GM21717 (cell line): Measurements from ENCODE around the gene MDFIC2.
A peak's percentile ranks its signal among the peaks of the same experiment; 100 is the strongest.
"Not testable (repeated sequence)": the region's sequence is repeated elsewhere in the genome, so short reads cannot be mapped to it uniquely, and the experiment has no call there.

Experiments used
- ATAC-seq: cut with Tn5 transposase; IDR thresholded peaks from one replicate; pipeline ENCODE4 v1.9.1; 2021; ENCODE audit warnings: mild to moderate bottlenecking, moderate library complexity; ENCODE audit not compliant: unreplicated experiment

The MDFIC2 gene

DNA sequence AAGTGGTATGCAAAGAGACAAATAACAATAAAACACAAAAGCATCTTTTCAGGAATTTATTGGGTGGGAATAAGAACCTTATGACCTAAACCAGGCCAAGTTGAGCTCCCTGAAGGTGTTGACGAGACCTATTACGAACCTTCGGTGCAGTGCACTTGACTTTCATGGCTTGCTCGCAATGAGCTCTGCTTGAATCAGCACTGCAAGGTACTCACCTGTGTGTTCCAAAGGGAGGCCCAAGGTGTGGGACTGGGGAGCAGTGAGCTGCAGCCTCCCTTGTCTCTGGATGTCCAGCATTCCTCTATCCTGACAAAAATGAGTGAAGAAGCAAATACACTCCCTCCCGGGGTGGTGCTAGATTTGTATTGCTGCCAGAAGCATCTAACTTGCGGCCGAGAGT lies at the start of gene MDFIC2:
TSS of gene MDFIC2 (minus strand) at position 303 of the 400 bp plus-strand sequence. CDS start 665 bp downstream, outside the sequence.
- no peak for ATAC-seq

DNA sequence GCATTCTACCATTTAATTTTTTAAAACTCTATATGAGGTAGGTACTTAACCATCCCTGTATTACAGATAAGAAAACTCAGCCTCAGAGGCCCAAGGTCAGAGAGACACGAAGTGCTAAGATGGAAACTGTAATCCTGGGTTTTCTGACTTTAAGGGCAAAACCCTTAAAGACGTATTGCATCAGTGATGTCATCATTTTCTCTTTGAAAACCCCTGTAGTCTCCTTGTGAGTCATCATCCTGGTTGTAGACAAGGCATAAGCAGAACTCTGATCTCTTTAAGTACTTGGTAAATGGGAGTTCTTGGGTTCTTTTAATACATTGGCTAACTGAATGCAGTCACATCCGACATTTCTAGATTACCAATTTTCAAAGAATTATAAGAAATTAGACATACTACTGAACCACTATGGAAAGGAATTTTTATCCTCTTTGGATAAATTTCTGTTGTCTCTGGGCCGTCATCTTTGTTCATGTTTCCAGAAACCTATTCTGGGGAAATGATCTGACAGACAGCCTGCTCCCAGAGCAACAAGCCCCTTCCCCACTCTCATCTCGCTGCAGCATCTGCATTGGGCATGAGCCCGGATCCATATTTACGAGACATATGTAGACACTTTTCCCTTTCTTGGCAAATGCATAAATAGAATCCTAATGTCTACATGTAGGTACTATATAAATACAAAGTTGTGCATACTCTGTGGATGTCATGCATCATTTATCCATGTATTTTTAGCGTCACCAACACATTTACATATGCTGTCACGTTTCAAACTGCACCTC lies 48.7 kb upstream of the MDFIC2 start:
- peak; percentile 93 for ATAC-seq

DNA sequence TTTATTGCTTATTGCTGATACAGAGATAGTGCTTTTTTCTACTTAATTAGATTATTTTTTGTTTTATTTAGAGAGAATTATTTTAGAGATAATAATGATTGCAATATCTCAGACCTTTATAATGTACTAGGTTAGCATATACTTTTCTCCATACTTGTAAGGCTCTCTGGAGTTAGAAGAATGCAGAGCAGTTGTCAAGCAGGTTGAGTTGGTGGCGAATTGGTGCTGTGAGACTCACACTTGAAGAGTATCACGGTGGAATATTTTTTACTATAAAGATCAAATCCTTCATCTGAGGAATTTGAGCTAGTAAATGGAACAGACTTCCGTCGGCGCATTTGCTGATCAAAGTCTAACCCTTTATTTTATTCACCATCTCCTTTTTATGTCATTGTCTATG lies 47.3 kb upstream of the MDFIC2 start:
- no peak for ATAC-seq

DNA sequence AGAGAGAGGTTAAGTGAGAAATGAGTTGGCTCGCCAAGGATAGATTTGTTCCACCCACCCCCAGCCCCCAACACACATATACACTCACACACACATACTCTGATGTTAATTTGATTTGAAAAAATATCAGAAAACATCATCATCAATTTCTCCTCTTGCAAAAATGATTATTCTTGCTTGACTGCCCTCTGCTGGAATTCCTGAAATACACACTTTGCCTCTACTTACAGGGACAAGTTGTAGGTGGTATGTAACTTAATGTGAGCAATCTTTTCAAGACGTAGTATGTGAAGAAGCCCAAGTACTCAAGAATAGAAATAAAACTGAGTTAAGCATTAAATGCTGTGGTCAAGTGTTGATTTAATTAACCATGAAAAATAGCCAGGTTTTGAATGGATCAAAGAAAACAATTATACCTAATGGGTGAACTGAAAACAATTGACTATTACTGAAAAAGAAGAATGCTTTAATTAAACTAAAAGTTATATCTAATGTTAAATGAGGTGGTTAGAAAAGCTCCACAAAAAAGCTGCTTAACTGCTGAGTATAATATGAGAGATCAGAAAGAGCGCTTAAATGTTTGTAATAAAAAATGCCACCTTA lies 46.6 kb upstream of the MDFIC2 start:
- ATAC-seq = no peak

DNA sequence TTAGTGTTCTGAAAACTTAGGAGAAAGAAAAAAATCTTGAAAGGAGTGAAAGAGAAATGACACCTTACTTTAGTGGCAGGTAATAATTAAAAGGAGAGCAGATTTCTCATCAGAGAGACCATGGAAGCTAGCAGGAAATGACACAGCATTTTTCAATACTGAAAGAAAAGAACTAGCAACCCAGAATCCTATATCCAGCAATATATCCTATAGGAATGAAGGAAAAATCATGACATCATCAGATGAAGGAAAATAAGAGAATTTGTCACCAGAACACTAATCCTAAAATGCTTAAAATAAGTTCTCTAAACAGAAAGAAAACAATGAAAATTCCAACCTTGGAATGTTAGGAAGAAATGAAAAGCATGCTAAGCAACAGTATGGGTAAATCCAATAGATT lies 39.8 kb upstream of the MDFIC2 start:
- no peak for ATAC-seq

DNA sequence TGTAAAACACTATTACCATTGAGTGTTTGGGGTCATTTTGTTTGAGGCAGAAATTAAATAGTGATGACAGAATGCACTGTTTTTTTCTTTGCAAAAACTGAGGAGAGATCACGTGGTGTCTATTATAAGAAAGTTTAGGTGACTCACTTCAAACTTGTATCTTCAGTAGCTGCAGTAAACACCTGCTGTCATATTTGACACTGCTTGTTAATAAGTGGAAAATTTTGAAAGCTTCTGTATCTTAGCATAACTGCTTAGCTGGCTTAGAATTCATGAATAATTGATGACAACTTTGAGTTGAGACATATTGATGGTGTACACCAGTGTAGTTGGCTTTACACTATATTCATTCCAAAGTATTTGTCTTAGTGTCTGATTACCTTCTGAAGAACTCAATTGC lies 29.7 kb upstream of the MDFIC2 start:
- no peak for ATAC-seq

DNA sequence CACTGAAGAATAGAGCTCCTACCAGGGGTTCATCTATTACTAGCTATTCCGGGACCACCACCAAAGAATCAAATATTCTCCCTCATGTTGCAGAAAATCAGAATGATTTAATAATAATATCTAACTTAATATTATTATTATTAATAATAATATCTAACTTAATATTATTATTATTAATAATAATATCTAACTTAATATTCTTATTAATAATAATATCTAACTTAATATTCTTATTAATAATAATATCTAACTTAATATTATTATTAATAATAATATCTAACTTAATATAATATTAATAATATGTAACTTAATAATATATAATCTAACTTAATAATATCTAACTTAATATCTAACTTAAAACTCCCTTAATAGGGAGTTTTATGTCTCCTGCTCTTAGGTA lies 24.4 kb upstream of the MDFIC2 start:
- ATAC-seq = not testable (repeated sequence)

DNA sequence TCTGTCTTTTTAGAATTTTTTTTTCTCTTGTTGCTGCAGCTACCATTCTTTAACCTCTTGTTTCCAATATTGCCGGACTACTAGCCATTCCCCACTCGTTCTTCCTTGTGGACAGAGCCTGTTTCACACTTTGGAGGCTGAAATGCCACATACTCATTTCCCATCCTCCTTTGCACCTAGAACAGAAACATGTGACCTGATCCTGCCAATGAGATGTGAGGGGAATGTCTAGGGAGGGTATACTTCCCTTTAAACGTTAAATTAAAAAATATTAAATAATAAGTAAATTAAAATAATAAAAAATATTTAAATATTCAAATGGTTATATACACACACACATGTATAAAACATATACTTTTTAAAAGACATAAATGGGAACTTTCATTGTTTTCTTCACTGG lies 20.6 kb upstream of the MDFIC2 start:
- ATAC-seq = no peak

DNA sequence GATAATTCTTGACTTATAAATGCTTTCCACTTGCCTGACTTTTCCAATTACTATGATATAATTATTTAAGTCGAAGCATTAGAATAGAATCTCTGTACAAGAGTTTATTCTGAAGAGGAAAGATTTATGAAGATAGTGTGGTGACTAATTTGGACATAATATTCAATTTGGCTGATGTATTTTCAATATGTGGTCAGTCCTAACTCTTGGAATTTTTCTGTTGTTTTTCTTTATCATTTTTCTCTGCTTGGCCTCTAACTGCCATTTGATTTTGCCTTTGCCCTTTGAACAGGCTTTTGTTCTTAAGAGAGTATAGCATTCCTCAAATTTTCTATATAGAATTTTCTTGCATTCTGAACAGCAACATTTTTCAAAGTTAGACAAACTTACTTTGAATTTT lies 2.6 kb upstream of the MDFIC2 start:
- ATAC-seq = no peak

DNA sequence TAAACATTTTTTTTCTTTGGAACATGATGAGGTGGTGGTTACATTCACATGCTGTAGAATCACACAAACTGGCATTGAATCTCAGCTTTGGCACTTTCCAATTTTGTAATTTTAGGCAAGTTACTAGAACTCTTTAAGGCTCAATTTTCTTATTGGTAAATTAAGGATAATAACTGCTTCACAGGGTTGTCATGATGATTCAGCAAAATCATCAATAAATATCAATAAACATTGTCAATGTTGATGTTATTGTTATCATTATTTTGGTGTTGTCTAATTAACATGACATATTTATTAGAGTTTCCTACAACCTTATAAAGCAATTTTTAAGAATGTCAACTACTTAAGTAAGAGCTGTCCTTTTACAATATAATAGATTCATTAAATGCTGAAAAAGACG lies 1.6 kb downstream of the MDFIC2 start:
- ATAC-seq = no peak

DNA sequence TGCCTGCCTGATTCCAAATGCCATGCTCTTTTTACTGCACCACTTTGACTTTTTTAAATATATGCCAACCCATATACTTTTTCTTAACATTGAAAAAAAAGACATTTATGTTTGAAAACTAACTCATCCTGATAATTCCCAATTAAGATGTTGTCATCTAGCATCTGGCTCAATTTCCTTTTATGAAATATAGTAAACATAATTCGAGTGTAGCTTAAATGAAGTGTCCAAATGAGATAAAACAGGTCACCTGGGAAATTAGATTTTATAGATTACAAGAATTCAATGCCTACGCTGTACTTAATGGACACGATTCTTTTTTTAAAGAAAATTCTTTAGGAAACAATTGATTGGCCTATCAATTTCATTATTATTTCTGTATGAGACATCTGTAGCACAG lies 2.8 kb downstream of the MDFIC2 start:
- ATAC-seq = no peak

DNA sequence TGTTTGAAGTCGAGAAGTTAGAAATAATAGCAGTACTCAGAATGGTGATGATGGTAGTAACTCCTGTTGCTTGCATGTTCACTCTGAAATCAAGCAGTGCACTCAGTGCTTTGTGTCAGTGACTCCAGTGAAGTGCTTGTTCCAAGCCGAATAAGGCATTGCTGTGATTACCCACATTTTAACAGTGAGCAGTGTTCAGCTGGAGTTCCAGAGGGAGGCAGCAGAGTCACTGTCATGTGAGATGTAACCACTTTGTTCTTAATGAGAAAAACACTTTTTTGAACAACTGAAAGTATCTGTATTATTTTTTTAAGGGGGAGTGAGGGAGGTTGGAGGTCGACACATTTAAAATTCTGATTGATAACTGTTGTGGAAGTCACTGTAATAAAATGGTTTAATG lies 3.7 kb downstream of the MDFIC2 start:
- no peak for ATAC-seq

DNA sequence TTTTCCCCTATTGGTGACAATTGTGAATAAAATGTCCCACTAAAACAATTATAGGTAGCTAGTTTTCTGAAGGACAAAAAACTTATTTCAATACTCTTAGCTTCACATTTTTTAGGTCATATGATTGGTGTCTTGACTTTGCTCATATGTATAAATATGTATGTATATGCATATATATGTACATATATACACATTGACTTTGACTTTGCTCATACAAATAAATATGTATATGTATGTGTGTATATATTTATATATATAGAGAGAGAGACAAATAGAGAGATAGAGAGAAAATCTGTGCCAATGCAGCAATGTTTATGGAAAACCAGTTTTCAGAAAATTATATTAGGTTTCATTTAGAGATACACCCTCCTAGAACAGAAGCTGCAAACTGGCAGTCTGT lies 5.7 kb downstream of the MDFIC2 start:
- ATAC-seq = no peak

DNA sequence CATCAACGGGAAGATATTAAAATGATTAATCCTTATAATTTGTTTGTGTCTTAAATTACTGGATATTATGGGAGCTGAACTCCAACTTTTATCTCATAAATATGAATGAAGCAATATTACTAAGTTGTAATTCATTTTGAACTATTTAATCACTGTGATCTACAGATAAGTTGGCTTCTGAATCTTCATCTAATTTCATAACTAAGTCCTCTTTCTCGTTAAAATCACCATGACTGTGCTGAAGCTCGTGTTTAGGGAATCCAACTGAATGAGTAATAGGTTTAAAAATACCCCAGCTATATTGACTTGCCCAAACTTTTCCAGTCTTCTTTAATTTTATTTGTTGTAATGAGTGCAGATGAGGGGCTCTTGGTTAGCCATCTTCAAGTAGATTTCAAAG lies 14.1 kb downstream of the MDFIC2 start:
- no peak for ATAC-seq

DNA sequence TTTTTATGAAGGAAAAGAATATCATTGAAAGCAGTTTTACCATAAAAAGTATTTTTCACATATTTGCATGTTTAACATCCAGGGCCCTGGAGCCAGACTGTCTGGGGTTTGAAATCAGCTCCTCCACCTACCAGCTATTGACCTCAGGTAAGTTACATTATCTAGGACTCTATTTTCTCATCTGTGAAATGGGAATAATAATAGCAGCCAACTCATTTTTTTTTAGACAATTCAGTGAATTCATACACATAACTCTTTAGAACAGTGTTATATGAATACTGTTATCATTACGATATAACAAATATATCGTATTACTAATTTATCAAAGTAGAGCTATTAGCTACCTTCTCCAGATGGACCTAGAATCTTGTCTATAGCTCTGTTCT lies 21.3 kb downstream of the MDFIC2 start:
- ATAC-seq = no peak

DNA sequence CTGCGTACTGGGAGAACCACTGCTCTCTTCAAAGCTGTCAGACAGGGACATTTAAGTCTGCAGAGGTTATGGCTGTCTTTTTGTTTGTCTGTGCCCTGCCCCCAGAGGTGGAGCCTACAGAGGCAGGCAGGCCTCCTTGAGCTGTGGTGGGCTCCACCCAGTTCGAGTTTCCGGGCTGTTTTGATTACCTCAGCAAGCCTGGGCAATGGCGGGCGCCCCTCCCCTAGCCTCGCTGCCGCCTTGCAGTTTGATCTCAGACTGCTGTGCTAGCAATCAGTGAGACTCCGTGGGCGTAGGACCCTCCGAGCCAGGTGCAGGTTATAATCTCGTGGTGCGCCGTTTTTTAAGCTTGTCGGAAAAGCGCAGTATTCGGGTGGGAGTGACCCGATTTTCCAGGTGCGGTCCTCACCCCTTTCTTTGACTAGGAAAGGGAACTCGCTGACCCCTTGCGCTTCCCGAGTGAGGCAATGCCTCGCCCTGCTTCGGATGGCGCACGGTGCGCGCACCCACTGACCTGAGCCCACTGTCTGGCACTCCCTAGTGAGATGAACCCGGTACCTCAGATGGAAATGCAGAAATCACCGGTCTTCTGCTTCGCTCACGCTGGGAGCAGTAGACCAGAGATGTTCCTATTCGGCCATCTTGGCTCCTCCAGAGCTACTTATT lies 21.9 kb downstream of the MDFIC2 start:
- not testable (repeated sequence) for ATAC-seq

DNA sequence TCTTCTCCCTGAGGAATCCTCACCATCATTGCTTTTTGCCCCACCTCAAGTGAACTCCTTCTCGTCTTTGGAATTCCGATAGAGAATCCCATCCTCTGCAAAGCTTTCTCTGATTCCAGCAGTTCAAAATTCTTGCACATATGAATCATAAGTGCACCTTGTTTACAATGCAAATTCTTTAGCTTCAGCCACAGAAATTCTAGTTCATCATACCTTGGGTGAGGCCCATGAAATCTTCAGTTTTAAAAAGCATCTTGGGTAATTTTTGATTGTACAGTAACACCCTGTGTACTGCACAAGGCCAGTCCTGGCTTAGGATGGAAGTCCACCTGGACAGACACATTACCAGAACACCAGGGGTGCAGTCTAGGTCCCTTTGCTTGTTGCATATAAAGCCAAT lies 30.8 kb downstream of the MDFIC2 start:
- ATAC-seq = no peak

DNA sequence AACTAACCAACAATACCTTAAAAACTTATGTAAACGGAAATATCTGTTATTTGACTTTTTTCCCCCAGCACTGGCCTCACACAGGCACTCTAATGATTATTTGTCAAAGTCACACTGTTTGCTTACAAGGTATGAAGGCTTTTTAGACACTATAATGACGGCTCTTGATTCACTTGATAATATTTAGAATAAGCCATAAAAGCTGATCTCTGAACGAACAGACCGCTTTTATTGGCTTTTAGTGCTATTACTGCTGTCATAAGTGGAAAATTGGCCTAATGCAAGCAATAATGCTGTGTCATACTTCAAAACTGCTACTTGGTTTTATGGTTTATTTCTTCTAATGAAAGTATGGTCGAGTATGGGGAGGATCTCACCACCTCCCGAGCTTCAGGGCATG lies 35.1 kb downstream of the MDFIC2 start:
- ATAC-seq = no peak

DNA sequence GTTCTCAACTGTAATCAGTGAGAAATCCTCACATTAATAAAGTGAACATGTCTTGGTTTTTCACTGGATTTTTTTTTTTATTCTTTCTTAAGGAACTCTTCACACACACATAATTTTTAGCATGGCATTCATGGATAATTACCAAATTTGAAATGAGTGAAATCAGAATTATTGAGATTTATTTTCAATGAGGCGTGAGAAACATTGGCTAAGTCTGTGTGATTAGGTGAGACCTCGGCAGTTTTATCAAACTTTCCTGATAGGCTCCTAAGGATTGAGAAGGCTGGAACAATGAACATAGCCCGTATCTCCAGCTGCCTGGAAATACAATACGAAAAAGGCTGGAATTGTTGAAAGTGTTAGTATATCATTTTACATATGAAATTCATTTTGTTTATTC lies 35.5 kb downstream of the MDFIC2 start:
- no peak for ATAC-seq

DNA sequence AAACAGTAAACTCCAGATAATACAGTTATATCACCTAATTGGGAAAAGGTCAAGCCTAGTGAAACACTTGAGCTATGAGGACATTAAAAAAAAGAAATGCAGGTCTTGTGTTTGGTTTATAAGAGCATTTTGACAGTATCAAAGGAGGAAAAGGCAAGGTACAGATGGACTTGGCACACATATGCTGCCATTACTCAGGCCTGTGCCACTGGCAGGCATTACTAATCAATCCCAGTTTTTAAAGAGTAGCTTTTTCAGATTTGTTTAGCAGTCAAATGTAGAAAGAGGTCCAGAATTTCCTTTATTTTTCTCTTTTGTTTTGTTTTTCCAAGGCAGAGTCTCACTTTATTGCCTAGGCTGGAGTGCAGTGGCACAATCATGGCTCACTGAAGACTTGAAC lies 38.9 kb downstream of the MDFIC2 start:
- no peak for ATAC-seq

DNA sequence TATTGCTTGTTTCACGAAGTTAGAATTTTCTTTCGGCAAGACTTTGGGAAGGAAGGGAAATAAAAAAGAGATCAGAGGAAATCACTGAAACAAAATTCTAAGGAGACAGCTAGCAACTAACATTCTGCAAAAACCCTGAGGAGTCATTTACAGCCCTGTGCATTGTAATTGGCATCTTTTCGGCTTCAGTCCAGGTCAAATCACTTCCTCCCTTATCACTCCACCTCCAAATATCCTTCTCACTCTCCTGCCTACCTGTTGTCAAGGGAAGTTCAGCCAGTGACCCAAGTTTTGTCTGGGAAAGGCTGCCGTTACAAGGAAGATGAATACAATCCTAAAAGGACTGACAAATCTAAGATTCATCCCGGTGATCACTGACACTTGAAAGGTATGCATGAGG lies 39.6 kb downstream of the MDFIC2 start:
- ATAC-seq = no peak

DNA sequence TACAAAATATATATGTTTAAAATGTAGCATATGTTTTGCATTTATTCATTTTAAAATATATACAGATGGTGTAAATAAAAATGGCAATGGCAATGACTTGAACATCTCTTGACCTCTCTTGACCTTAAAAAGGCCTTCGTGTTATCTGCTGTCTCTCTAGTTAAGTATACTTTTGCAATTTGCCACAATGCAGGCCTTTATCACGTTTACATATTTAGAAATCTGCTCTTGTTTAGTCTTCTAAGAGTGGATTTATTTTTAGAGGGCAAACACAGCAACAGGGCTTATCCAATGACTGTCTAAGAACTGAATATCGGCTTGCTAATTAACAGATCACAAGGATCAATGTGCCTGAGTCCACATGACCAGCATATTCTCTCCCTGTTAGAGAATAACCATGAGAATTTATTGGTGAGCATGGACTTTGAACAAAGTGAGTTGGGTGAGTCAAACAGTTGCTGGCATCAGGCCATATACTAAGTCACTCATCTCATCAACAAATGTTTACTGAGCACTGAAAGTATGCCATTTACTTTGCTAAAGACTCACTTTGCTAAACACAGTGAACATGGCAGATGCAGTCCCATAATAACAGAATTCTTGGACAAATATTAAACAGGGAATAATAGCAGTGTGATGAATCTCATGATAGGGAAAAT lies 48.2 kb downstream of the MDFIC2 start:
- no peak for ATAC-seq
